Ishikawa (cell line): ENCODE measurements around the gene CKB.

Experiments used
- CEBPB ChIP-seq: IDR thresholded peaks from 2 replicates; pipeline ENCODE4 v1.6.1; 2012
- REST ChIP-seq: IDR thresholded peaks from 2 replicates; pipeline ENCODE4 v1.6.1; 2012; ENCODE audit warnings: low read depth, mild to moderate bottlenecking
- ZBTB7A ChIP-seq: IDR thresholded peaks from 2 replicates; pipeline ENCODE4 v1.6.1; 2012; ENCODE audit warnings: low read depth

DNA sequence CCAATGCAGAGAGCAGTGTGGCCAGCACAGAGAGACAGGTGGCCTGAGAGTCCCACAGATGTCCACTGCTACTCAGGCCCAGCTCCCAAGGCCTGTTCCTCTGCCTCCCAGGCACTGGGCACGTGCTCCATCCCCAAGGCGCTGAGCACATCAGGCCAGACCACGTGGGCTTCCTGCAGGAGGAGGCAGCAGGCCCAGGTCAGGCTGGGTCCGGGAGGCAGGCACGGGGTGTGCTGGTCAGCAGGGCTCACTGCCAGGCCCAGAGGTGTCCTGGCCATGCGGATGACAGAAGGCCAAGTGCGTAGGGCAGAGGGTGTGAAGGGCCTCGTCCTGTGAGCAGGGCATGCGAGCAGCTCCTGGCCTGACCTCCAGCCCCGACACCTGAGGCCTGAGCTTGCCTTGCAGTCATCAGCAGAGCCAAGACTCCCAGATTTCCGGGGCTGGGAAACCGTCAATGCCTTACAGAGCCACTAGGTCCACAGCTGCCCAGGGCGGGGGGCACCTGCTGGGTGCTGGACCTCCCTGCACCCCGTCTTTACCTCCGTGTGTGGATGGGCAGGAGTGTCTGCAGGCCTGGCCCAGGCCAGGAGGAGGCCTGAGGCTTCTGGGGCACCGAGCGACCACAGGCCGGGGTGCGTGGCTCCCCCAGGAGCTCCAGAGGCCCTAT is 21.2 kb upstream of the CKB start:
- TF ChIP-seq CEBPB, result no peak
- TF ChIP-seq REST, result no peak
- no peak for TF ChIP-seq ZBTB7A
